Thymus (tissue), 11 donors: ENCODE measurements around the gene EZR. TPM values are rescaled to one million over a fixed set of nuclear protein-coding genes. Genes with fewer than 3 reads are reported as not detected.
"Not testable (repeated sequence)": the region's sequence is repeated elsewhere in the genome, so short reads cannot be mapped to it uniquely, and the experiment has no call there.

Experiments
- DNase-seq, 9 donors: peaks; one replicate each; pipeline ENCODE4 v3.0.0-alpha.2; 2013; ENCODE audit warnings: low spot score in 9 of 9, low read depth in 6 of 9, missing footprints in 1 of 9
- H3K27ac ChIP-seq, 2 donors: one replicate each; pipeline ENCODE4 v1.5.1; 2013; ENCODE audit warnings: control low read depth in 1 of 2, low read depth in 1 of 2, low read length in 1 of 2, mild to moderate bottlenecking in 1 of 2, moderate library complexity in 1 of 2
- H3K27me3 ChIP-seq, 2 donors: one replicate each; pipeline ENCODE4 v1.5.1; 2013; ENCODE audit warnings: low read length in 1 of 2; ENCODE audit not compliant: control insufficient read depth in 2 of 2, insufficient read depth in 1 of 2
- H3K36me3 ChIP-seq, 2 donors: one replicate each; pipeline ENCODE4 v1.5.1; 2013; ENCODE audit warnings: low read length in 1 of 2, mild to moderate bottlenecking in 1 of 2, moderate library complexity in 1 of 2; ENCODE audit not compliant: control insufficient read depth in 2 of 2, insufficient read depth in 2 of 2
- H3K4me1 ChIP-seq, 2 donors: one replicate each; pipeline ENCODE4 v1.5.1; 2013; ENCODE audit warnings: low read length in 2 of 2; ENCODE audit not compliant: control insufficient read depth in 2 of 2, insufficient read depth in 2 of 2
- H3K4me3 ChIP-seq, 2 donors: one replicate each; pipeline ENCODE4 v1.5.1; 2013; ENCODE audit warnings: low read length in 2 of 2, control low read depth in 1 of 2, mild to moderate bottlenecking in 1 of 2
- H3K9me3 ChIP-seq, 2 donors: one replicate each; pipeline ENCODE4 v1.5.1; 2013; ENCODE audit warnings: low read length in 1 of 2, mild to moderate bottlenecking in 1 of 2; ENCODE audit not compliant: control insufficient read depth in 2 of 2, insufficient read depth in 1 of 2
- WGBS: extraction: QIAGEN DNeasy Blood & Tissue Kit; methylation state at CpG from one replicate; pipeline ENCODE4 v1.1.7; 2013; 5-methylcytosine and 5-hydroxymethylcytosine counted together
- polyA plus RNA-seq: library from polyadenylated mRNA; stranded (reverse); fragments of 200-250 nt; gene quantifications from one replicate; pipeline ENCODE4 v1.2.3, GENCODE V29; 2013
- total RNA-seq: library from RNA; stranded (reverse); fragments of 120-200 nt; gene quantifications from one replicate; pipeline ENCODE4 v1.2.4, GENCODE V29; 2013
- donor health status: healthy.

EZR gene
- total and polyA plus RNA-seq, 2 donors: 132 to 165 TPM

DNA sequence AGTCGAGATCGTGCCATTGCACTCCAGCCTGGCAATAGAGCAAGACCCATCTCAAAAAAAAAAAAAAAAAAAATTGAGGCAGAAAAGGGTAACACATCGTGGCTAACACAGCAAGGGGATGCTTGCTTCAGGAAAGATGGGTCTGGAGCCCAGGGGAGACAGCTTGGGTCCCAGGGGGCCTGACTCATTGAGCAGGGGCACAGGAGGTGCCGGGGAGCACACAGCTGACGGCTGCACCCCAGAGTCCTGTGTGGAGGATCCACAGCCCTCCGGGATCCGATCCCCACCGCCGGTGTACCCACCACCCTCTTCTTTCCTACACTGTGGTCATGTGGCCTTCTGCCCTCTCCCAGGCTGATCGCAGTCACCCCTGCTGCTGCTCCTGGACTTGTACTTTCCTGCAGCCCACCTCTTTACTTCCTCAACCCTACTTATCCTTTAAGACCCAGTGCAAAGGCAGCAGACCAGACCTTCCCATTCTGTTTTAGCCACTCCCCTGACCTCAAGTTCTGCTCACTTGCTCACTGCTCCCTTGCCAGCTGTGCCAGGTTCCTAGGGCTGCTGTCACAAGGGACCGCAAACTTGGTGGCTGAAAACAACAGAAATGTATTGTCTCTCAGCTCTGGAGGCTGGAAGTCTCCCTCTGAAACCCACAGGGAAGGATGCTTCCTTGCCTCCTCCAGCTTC is 17.6 kb upstream of the EZR start:
- H3K4me1 ChIP-seq: peaks cover 0 to 3% of the 10 kb centered on the region in 2 donors
- no peaks in the 10 kb centered on the region for H3K36me3 ChIP-seq
- WGBS: 95% methylated on average over 11 of the region's 11 CpGs
- H3K9me3 ChIP-seq: no peaks in the 10 kb centered on the region
- H3K27me3 ChIP-seq: no peaks in the 10 kb centered on the region
- DNase-seq: no peak
- H3K4me3 ChIP-seq: no peak overlapping the region
- no peak overlapping the region for H3K27ac ChIP-seq

DNA sequence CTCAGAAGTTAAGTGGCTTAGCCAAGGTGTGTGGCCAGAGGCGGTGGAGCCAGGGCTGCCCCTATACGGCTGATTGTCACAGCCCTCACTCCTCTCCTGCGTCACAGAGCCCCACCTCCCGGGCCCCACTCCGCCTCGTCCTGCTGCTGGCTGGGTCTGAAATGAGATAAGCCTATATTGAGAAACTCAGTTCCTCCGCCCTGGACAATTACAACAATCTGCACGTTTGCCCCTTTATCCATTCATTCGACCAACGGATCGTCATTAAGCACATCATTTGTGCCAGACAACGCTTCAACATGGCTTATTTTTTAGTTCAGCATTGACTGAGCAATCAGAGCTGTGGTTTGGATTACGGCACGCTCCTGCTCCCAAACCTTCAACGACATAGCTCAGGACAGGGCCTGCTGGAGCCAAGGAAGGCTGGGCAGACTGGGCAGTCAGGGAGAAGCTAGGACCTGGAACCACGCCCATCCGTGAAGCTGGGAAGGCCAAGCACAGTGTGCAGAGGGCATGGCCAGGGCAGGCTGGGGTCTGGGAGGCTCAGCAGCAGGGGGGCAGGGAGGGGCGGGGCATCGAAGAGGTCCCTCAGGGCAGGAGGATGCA is 16.6 kb upstream of the EZR start:
- Histone ChIP-seq H3K27me3 (no peaks in the 10 kb centered on the region), H3K27ac (no peak overlapping the region), H3K9me3 (no peaks in the 10 kb centered on the region), H3K36me3 (no peaks in the 10 kb centered on the region), H3K4me3 (no peak overlapping the region), H3K4me1 (peaks cover 0 to 3% of the 10 kb centered on the region in 2 donors)
- 75% methylated on average over 19 of the region's 19 CpGs for WGBS
- DNase-seq: no peak

DNA sequence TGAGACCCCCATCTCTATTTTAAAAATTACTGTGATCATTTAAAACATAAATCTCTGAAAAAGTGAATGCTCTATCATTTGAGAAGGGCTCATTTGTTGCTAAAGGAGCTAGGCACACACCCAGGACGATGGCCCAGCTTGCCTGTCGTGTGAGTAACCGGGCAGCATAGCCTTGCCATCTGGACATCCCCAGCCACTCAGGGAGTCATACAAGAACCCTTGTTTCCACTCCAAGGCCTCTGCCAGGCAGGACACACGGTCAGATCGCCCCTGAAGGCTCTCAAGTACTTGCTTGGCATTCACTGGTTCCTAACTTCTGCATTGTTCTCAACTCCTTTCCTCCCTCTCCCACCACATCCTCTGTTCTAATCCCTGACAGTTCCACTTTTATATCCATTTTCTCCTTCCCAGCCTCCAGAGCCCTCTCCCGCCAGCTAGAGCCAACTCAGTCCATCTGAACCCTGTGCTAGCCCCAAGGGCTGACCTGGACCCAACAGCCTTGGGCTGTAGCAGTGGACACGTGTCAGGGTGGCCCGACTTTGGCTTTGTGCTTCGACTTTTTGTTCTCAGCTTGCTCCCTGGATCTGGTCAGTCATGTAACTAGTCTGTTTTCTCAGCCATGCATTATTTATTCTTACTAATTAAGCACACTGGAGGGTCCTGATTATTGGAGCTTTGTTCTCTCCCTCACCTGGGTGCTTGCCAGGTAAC is 15.7 kb upstream of the EZR start:
- Histone ChIP-seq H3K4me3 (no peak overlapping the region), H3K27me3 (no peaks in the 10 kb centered on the region), H3K9me3 (no peaks in the 10 kb centered on the region), H3K36me3 (no peaks in the 10 kb centered on the region), H3K4me1 (peaks cover 0 to 3% of the 10 kb centered on the region in 2 donors), H3K27ac (no peak overlapping the region)
- DNase-seq: no peak
- 95% methylated on average over 9 of the region's 9 CpGs for WGBS

DNA sequence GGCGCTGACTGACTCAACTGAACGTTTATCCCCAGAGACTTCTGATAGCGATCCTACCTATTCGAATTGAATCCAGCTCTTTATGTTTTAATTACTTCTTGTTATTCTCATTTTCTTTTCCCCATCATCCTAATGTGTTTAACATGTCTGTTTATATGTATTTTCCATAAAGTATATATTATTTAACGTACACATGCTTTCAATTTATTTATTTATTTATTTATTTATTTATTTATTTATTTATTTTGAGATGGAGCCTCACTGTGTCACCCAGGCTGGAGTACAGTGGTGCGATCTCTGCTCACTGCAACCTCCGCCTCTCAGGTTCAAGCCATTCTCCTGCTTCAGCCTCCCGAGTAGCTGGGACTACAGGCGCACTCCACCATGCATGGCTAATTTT is 13.6 kb upstream of the EZR start:
- not testable (repeated sequence) for H3K4me1 ChIP-seq, H3K27ac ChIP-seq, H3K4me3 ChIP-seq, H3K36me3 ChIP-seq, H3K27me3 ChIP-seq, H3K9me3 ChIP-seq, DNase-seq
- WGBS: 97% methylated on average over 9 of the region's 9 CpGs

DNA sequence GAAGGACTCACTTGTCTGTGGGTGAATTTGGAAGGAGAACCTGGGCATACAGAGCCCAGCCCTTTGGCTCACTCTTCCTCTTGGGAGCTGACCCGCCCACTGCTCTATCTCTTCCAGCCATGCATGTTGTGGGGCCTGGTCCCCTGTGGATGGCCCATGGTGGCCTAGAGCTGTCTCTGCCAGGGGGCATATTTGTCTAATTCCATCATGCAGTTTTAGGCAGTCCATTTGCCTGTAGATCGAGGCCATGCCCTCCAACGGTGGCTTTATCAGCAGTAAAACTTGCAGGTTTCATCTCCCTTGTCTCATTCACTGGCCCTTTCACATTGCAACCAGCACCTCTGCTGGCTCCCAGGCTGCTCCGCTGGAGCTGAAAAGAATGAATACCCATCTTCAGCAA is 12.9 kb upstream of the EZR start:
- peaks cover 0 to 3% of the 10 kb centered on the region in 2 donors for H3K4me1 ChIP-seq
- no peak for DNase-seq
- WGBS: 98% methylated on average over 4 of the region's 4 CpGs
- H3K4me3 ChIP-seq: no peak overlapping the region
- H3K9me3 ChIP-seq: no peaks in the 10 kb centered on the region
- no peaks in the 10 kb centered on the region for H3K27me3 ChIP-seq
- H3K36me3 ChIP-seq: no peaks in the 10 kb centered on the region
- H3K27ac ChIP-seq: no peak overlapping the region

DNA sequence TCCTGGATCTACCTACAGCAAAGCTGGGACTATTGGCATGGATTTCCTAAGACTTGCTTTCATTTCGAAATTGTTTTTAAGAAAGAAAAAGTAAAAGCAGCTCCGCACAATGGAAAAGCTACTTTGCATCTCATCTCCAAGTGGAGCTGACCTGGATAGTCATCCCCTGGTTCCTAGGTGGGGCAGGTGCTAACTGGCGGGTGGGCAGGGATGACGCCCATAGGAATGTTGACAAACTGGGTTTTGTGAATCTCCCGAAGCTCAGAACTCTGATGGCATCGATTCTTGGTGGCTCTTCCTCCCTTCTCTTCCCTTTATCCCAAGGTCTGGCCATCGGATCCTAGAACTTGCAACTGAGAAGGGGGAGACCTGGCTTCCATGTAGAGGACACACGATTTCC is 12.4 kb upstream of the EZR start:
- H3K4me1 ChIP-seq: peaks cover 0 to 3% of the 10 kb centered on the region in 2 donors
- 97% methylated on average over 8 of the region's 8 CpGs for WGBS

DNA sequence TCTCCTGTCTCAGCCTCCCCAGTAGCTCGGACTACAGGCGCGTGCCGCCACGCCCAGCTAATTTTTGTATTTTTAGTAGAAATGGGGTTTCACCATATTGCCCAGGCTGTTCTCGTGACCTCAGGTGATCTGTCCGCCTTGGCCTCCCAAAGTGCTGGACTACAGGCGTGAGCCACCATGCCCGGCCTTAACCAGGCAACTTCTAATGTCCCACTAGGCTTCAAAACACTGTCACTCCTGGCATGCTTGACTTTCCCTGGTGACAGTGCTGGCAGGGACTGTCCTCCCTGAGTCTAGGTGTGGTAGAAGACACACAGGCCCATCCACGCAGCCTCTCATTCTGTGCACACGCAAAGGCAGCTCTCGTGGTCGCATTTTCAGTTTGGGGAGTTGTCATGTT is 11.6 kb upstream of the EZR start:
- Histone ChIP-seq H3K27me3 (no peaks in the 10 kb centered on the region), H3K36me3 (no peaks in the 10 kb centered on the region), H3K27ac (no peak overlapping the region), H3K4me3 (no peak overlapping the region), H3K4me1 (peaks cover 0 to under 1% of the 10 kb centered on the region in 2 donors), H3K9me3 (no peaks in the 10 kb centered on the region)
- 98% methylated on average over 13 of the region's 13 CpGs for WGBS
- DNase-seq: no peak

More for the DNA sequence above, 12.4 kb upstream of the EZR start:
- Histone ChIP-seq H3K4me3 (no peak overlapping the region), H3K27me3 (no peaks in the 10 kb centered on the region), H3K9me3 (no peaks in the 10 kb centered on the region), H3K36me3 (no peaks in the 10 kb centered on the region), H3K27ac (no peak overlapping the region)
- no peak for DNase-seq

DNA sequence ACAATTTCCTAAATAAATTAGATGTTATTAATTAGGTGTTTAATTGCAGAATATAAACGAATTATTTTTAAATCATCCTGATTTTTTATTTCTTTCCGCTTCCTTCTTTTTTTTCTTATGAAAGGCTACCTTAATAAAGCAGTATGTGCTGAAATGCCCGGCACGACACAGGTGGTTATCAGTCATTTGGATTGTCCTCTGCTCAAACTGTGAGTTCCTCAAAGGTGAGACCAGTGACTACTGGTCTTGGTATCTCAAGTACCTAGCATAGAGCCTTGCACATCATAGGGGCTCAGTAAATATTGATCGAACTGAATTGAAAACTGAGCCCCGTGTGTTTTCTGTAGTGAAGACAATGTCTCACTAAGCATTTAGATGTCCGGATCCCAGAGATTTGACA is 9.6 kb upstream of the EZR start:
- no peaks in the 10 kb centered on the region for H3K4me1 ChIP-seq
- no peak overlapping the region for H3K4me3 ChIP-seq
- 82% methylated on average over 7 of the region's 7 CpGs for WGBS
- DNase-seq: no peak
- H3K9me3 ChIP-seq: no peaks in the 10 kb centered on the region
- no peaks in the 10 kb centered on the region for H3K27me3 ChIP-seq
- H3K27ac ChIP-seq: no peak overlapping the region
- H3K36me3 ChIP-seq: no peaks in the 10 kb centered on the region

DNA sequence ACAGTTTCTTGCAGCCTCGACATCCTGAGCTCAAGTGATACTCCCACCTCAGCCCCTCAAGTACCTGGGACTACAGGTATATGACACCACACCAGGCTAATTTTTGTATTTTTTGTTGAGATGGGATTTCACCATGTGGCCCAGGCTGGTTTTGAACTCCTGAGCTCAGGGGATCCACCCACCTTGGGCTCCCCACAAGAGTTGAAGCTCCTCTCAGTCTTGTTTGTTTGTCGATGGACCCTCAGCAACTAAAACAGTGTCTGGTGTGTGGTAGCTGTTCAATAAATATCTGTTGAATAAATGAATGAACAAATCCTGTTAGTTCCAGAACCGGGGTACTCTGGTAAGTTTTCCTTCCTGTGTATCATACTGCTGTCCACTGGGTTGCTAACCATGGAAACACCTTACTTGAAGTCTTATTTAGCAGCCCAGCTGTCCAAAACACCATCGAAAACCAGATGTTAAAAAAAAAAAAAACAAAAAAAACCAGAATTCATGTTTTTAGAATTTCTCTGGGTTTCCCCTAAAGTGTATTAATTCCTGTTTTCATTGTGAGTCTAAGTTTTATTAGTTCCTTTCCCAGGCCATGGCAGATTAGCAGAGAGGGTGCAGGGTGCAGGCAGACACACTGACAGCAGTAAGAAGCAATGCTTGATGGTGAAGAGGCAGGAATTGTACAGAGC is 7.8 kb upstream of the EZR start:
- H3K36me3 ChIP-seq: no peaks in the 10 kb centered on the region
- no peaks in the 10 kb centered on the region for H3K27me3 ChIP-seq
- no peak overlapping the region for H3K4me3 ChIP-seq
- WGBS: 71% methylated on average over 4 of the region's 4 CpGs
- H3K9me3 ChIP-seq: no peaks in the 10 kb centered on the region
- H3K4me1 ChIP-seq: no peaks in the 10 kb centered on the region
- DNase-seq: no peak
- no peak overlapping the region for H3K27ac ChIP-seq
